ENCODE data around the gene FGG.

The FGG gene

DNA sequence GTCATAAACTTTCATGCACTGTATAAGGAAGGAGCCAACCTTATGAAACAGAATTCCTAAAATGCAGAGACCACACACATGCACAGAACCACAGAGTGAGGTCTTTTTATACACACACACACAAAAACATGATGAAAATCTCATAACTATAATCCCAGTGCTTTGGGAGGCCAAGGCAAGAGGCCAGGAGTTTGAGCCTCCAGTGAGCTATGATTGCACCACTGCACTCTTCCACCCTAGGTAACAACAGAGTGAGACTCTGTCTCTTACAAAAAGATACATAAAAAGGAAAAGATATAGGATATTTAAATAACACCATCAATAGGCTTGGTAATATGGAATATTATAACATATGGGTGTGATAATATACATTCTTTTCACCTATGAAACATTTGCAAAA is 32.5 kb downstream of the FGG start:
- H3K4me3 ChIP-seq (ENCODE audit: low read depth, low read length), result no peak overlapping the region
- TF ChIP-seq, protein P1, sequence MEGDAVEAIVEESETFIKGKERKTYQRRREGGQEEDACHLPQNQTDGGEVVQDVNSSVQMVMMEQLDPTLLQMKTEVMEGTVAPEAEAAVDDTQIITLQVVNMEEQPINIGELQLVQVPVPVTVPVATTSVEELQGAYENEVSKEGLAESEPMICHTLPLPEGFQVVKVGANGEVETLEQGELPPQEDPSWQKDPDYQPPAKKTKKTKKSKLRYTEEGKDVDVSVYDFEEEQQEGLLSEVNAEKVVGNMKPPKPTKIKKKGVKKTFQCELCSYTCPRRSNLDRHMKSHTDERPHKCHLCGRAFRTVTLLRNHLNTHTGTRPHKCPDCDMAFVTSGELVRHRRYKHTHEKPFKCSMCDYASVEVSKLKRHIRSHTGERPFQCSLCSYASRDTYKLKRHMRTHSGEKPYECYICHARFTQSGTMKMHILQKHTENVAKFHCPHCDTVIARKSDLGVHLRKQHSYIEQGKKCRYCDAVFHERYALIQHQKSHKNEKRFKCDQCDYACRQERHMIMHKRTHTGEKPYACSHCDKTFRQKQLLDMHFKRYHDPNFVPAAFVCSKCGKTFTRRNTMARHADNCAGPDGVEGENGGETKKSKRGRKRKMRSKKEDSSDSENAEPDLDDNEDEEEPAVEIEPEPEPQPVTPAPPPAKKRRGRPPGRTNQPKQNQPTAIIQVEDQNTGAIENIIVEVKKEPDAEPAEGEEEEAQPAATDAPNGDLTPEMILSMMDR (IDR thresholded peaks at IDR 0.05; ENCODE audit: insufficient read depth, low read length, missing control alignments), result no peak
- ChIA-PET POLR2A (no interaction called here), CTCF (no interaction called here)
- DNase-seq (ENCODE audit: low read depth, low spot score), result no peak

DNA sequence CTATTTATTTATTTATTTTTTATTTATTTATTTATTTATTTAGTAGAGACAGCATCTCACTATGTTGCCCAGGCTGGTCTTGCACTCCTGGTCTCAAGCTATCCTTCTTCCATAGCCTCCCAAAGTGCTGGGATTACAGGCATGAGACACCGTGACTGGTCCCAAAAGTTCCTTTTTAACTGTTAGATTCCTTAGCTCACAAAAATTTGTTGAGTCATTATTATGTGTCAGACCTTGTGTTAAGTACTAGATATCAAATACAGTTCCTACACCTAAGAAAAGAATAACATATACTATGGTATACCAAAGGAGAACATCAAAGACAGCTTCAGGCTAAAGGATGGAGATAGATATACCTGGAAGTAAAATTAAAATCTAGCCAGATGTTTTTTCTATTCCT is 33.5 kb downstream of the FGG start:
- CTCF ChIA-PET, result interaction anchor here (1.1 to 2.0 kb wide), 2 partner anchors 19 to 40 kb away, joined by 3 to 7 read pairs; no protein-coding TSS in a partner anchor
- POLR2A ChIA-PET, result no interaction called here
- H3K4me3 ChIP-seq (ENCODE audit: low read depth, low read length), result no peak overlapping the region
- TF ChIP-seq, protein P1 (IDR thresholded peaks at IDR 0.05; ENCODE audit: insufficient read depth, low read length, missing control alignments), result no peak
- DNase-seq (ENCODE audit: low read depth, low spot score), result no peak

DNA sequence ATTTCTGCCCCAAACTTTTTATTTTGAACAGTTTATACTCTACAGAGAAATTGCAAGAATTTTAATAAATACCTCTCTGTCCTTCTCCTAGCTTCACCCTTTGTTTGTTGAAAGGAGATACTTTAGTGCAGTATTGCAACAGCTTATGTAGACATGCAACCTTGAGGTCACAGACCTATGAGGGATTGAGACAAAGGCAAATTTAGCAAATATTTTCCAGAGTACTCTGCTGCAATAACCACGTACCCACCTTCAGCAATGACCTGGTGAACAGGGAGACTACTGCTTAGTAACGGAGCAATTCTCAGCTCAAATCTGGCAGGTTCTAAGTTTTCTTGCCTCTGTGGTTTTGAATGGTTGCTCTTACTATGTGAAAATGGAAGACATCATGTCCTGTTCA is 35.1 kb downstream of the FGG start:
- TF ChIP-seq, protein P1 (IDR thresholded peaks at IDR 0.05; ENCODE audit: insufficient read depth, low read length, missing control alignments), result no peak
- DNase-seq (ENCODE audit: low read depth, low spot score), result no peak
- no peak overlapping the region for H3K4me3 ChIP-seq (ENCODE audit: low read depth, low read length)
- ChIA-PET CTCF (interaction anchor here (0.8 to 2.0 kb wide), 3 partner anchors 16 to 41 kb away, joined by 3 to 7 read pairs (median 3); no protein-coding TSS in a partner anchor), POLR2A (no interaction called here)

DNA sequence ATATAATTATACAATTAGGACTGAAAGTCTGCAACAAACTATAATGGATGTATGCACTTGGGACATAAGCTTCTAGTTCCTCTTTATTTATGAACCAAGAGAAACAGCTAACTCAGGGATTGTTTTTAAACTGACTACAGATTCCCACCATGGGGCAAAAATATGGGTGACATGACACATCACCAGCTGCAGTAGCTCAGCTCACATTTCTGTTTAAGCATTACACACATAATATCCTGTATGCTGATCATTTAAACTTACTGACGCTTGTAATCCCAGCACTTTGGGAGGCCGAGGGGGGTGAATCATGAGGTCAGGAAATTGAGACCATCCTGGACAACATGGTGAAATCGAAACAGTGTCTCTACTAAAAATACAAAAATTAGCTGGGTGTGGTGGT is 38.1 kb downstream of the FGG start:
- no peak overlapping the region for H3K4me3 ChIP-seq (ENCODE audit: low read depth, low read length)
- TF ChIP-seq, protein P1 (IDR thresholded peaks at IDR 0.05; ENCODE audit: insufficient read depth, low read length, missing control alignments), result no peak
- DNase-seq (ENCODE audit: low read depth, low spot score), result no peak
- ChIA-PET CTCF (interaction anchor here (0.8 to 1.4 kb wide), 3 partner anchors 15 to 45 kb away, joined by 3 to 7 read pairs (median 4); no protein-coding TSS in a partner anchor), POLR2A (no interaction called here)

DNA sequence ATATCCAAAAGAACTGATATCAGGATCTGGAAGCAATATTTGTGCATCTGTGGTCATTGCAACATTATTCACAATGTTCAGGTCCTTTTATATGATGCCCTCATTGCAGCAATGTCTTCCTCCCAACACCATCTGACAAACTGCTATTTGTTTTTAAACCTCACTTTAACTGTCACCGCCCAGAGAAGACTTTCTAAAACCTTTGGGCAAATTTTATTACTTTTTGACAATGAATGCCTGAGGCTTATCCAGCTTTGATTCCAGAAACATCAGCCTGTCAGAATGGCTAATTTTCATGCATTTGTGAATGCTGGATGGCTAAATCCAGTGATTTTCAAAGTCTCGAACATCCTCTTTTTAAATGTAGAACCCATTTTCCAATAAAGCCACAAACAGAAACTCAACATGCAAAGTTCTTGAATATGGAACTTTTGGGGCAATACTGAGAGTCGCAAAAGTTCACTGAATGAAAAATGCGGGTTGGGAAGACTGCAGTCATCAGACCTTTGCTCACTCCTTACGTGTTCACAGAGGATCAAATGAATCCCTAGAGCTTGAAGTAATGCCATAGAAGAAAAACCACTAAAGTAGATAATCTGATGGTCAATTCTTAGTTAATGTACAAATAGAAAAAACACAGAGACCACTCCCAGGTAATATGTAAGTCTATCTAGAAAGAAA is 39.1 kb downstream of the FGG start:
- DNase-seq (ENCODE audit: low read depth, low spot score), result no peak
- ChIA-PET POLR2A (no interaction called here), CTCF (interaction anchor here (0.8 to 1.4 kb wide), 3 partner anchors 14 to 46 kb away, joined by 3 to 7 read pairs (median 4); no protein-coding TSS in a partner anchor)
- TF ChIP-seq, protein P1 (IDR thresholded peaks at IDR 0.05; ENCODE audit: insufficient read depth, low read length, missing control alignments), result no peak
- H3K4me3 ChIP-seq (ENCODE audit: low read depth, low read length), result no peak overlapping the region

DNA sequence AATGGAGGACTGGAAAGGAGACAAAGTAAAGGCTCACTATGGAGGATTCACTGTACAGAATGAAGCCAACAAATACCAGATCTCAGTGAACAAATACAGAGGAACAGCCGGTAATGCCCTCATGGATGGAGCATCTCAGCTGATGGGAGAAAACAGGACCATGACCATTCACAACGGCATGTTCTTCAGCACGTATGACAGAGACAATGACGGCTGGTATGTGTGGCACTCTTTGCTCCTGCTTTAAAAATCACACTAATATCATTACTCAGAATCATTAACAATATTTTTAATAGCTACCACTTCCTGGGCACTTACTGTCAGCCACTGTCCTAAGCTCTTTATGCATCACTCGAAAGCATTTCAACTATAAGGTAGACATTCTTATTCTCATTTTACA is 42.9 kb downstream of the FGG start:
- H3K4me3 ChIP-seq (ENCODE audit: low read depth, low read length), result no peak overlapping the region
- CTCF ChIA-PET, result interaction anchor here (1.0 to 1.1 kb wide), 2 partner anchors 12 to 17 kb away, joined by 3 to 4 read pairs; no protein-coding TSS in a partner anchor
- TF ChIP-seq, protein P1 (IDR thresholded peaks at IDR 0.05; ENCODE audit: insufficient read depth, low read length, missing control alignments), result no peak

More for the DNA sequence above, 42.9 kb downstream of the FGG start:
- POLR2A ChIA-PET, result no interaction called here
- DNase-seq (ENCODE audit: low read depth, low spot score), result no peak

Measured in AG04449 (cell line).